Colonic mucosa (tissue), 4 donors: ENCODE results near the gene UBAC2. TPM values are rescaled to one million over a fixed set of nuclear protein-coding genes. Genes with fewer than 3 reads are reported as not detected.
"Not testable (repeated sequence)": the region's sequence is repeated elsewhere in the genome, so short reads cannot be mapped to it uniquely, and the experiment has no call there.

Experiments used
- DNase-seq: peaks from one replicate; pipeline ENCODE4 v3.0.0-alpha.2; 2020
- H3K27ac ChIP-seq: fragments of 200-600 bp; one replicate; pipeline ENCODE4 v1.8.0; 2021
- H3K27me3 ChIP-seq: fragments of 200-600 bp; one replicate; pipeline ENCODE4 v1.8.0; 2021
- H3K36me3 ChIP-seq: fragments of 200-600 bp; one replicate; pipeline ENCODE4 v1.8.0; 2021
- H3K4me1 ChIP-seq: fragments of 200-600 bp; one replicate; pipeline ENCODE4 v1.8.0; 2021; ENCODE audit warnings: mild to moderate bottlenecking
- H3K4me3 ChIP-seq: fragments of 200-600 bp; one replicate; pipeline ENCODE4 v1.8.0; 2021
- H3K9ac ChIP-seq, 2 donors: one replicate each; pipeline ENCODE4 v1.7.0; 2013; ENCODE audit warnings: control low read depth in 2 of 2, low read depth in 2 of 2, low read length in 2 of 2
- H3K9me3 ChIP-seq: fragments of 200-600 bp; one replicate; pipeline ENCODE4 v1.8.0; 2021
- intact Hi-C: fragments of 100-400 bp; cut with DNase I; formaldehyde crosslinking; loops from one replicate; pipeline ENCODE4 v1.14.1; 2022
- total RNA-seq, 2 donors: library from RNA; stranded (reverse); fragmentation: NEBNext Ultra II Directional in 1 of 2; extraction: Animal tissue kit (Norgen Biotek cat#: 25700) in 1 of 2; gene quantifications; one replicate each; pipeline ENCODE4 v1.2.1, GENCODE V29; 2021
- TF ChIP-seq, protein P1 (sequence below): fragments of 200-600 bp; IDR thresholded peaks from one replicate; pipeline ENCODE4 v1.8.0; 2022; ENCODE audit warnings: antibody characterized with exemption, mild to moderate bottlenecking
- donor health status: healthy.
- donor health status: DM: no; HTN: no; CAD: no.
- donor health status: DM: no; HTN: no; CAD: no.

The UBAC2 gene
- total RNA-seq, 2 donors from 2014 or later, result 67.6 to 88.4 TPM

DNA sequence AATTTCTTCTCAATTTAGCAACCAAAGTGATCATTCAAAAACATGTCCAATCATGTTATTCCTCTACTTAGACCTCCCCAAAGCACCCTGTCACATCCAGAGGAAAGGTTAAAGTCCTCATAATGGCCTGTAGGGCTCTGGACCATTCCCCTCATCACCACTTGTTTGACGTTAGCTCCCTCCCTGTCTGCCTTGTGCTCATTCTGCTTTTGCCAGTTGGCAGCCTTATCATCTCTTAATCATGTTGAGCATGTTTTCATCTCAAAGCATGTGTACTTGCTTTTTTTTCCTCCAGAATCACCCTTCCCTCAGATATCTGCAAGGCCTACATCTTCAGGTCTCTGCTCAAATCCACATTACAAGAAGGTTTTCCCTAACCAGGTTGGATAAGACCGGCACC is 25.9 kb downstream of the UBAC2 start:
- Histone ChIP-seq H3K9me3 (no peaks in the 10 kb centered on the region), H3K27me3 (no peaks in the 10 kb centered on the region), H3K36me3 (no peaks in the 10 kb centered on the region), H3K27ac (no peak overlapping the region), H3K4me1 (no peaks in the 10 kb centered on the region), H3K4me3 (no peak overlapping the region), H3K9ac (no peak overlapping the region)
- TF ChIP-seq, protein P1, sequence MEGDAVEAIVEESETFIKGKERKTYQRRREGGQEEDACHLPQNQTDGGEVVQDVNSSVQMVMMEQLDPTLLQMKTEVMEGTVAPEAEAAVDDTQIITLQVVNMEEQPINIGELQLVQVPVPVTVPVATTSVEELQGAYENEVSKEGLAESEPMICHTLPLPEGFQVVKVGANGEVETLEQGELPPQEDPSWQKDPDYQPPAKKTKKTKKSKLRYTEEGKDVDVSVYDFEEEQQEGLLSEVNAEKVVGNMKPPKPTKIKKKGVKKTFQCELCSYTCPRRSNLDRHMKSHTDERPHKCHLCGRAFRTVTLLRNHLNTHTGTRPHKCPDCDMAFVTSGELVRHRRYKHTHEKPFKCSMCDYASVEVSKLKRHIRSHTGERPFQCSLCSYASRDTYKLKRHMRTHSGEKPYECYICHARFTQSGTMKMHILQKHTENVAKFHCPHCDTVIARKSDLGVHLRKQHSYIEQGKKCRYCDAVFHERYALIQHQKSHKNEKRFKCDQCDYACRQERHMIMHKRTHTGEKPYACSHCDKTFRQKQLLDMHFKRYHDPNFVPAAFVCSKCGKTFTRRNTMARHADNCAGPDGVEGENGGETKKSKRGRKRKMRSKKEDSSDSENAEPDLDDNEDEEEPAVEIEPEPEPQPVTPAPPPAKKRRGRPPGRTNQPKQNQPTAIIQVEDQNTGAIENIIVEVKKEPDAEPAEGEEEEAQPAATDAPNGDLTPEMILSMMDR, result no peak
- intact Hi-C loops, result no loop called here
- no peak for DNase-seq

DNA sequence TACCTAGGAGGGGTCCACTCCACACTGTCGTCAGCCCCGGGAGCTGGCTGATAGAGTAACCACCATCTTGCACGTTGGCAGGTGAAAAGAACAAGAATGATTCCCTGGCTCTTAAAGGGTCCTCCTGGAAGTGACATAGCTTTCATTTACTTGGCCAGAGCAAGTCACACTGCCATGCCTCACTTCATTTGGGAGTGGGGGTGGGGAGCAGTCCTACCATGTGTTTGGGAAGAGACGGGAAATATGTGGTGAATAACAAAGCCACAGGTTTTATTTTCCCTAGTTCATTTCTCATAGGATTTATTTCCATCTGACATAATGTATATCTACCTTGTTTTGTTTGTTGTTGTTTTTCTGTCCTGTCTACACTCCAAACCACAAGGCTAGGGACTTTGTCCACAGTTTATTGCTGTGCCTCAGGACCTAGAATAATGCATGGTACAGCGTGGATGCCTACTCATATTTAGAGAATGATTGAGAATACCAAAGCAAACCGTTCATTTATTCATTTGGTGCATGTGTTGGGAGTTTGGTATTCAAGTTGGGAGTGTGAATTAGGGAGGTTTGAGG is 26.8 kb downstream of the UBAC2 start:
- Histone ChIP-seq H3K27me3 (no peaks in the 10 kb centered on the region), H3K4me3 (no peak overlapping the region), H3K4me1 (no peaks in the 10 kb centered on the region), H3K27ac (no peak overlapping the region), H3K36me3 (no peaks in the 10 kb centered on the region), H3K9ac (no peak overlapping the region), H3K9me3 (no peaks in the 10 kb centered on the region)
- TF ChIP-seq, protein P1, result no peak
- intact Hi-C loops, result no loop called here
- DNase-seq, result no peak

DNA sequence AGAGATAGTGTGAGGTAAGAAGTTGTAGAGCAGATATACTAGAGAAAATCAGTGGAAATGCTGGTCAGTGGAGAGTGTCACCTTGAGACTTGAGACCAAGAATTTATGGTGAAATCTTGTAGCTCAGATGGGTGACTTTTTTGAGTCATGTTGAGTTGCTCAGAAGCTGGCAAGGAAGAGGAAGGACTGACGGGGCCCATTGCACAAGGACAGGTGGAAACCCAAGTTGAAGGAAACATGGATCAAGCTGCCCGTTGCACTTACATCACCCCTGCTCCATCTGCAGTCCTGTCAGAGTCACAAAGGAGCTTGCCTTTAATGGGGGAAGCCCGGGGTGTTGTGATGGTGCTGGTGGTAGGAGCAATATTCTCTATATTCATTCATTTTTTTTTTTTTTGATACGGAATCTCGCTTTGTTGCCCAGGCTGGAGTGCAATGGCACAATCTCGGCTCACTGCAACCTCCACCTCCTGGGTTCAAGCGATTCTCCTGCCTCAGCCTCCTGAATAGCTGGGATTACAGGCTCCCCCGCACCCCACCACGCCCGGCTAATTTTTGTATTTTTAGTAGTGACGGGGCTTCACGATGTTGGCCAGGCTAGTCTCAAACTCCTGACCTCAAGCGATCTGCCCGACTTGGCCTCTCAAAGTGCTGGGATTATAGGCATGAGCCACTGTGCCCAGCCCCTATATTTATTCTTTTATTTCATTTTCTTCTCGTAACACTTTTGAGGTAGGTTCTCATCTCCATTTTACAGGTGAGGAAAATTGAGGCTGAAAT is 27.4 kb downstream of the UBAC2 start:
- Histone ChIP-seq H3K4me1 (no peaks in the 10 kb centered on the region), H3K9ac (no peak overlapping the region), H3K36me3 (no peaks in the 10 kb centered on the region), H3K4me3 (no peak overlapping the region), H3K27ac (peak overlapping the region; percentile 24), H3K9me3 (no peaks in the 10 kb centered on the region), H3K27me3 (no peaks in the 10 kb centered on the region)
- intact Hi-C loops, result no loop called here
- TF ChIP-seq, protein P1, result no peak
- DNase-seq, result no peak

DNA sequence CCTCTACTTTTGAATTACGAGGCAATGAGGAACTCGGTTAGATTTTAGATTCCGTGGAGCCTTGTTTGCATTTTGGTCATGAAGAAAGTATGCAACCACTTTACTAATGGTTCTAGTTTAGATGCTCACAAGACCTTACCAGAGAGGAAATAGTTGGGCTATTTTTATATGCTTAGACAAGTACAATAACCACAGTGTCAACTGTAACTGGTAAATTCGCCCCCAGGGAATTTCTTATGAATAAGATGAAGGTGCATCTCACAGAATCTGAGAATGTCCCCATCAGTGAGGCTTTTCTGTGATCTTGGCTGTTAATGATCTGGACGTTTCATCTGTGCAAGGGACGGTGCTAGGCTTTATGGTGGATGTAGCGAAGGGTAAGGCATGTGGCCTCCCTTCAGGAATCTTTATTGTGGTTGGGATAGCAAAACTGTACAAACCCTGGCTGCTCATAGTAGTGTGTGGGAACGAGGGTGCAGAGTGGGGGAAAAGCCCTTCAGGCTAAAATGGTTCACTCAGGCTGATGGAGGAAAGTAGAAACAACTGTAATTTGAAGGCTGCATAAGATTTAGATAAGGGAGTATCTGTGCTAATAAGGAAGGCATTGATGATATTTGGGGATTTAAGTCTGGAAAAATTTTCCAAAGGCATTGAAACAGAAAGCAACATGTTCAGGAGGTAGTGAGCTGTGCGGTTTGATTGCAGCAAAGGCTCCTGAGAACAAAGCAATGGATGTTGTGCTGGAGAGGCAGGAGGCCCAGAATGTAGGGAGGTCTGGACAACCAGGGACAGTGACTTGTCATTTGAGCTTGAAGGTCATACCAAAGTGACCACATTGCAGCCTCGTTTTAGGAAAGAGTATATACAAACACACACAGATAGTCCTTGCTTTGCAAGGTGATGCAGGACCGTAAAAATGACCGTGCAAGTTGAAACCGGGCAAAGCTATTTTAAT is 28.4 kb downstream of the UBAC2 start:
- Histone ChIP-seq H3K27ac (peak overlapping the region; percentile 24), H3K27me3 (no peaks in the 10 kb centered on the region), H3K4me3 (no peak overlapping the region), H3K4me1 (no peaks in the 10 kb centered on the region), H3K9me3 (no peaks in the 10 kb centered on the region), H3K9ac (no peak overlapping the region), H3K36me3 (no peaks in the 10 kb centered on the region)
- intact Hi-C loops, result no loop called here
- TF ChIP-seq, protein P1, result no peak
- DNase-seq, result no peak

DNA sequence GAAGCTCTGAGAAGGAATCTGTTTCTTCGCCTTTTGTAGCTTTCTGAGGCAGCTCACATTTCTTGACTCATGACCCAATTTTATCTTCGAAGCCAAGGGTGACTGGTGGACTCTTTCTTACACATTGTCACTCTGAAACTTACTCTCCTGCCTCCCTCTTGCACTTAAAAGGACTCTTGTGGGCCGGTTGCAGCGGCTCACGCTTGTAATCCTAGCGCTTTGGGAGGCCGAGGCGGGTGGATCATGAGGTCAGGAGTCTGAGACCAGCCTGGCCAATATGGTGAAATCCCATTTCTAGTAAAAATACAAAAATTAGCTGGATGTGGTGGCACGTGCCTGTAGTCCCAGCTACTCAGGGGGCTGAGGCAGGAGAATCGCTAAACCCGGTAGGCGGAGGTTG is 29.9 kb downstream of the UBAC2 start:
- H3K4me3 ChIP-seq, H3K27ac ChIP-seq, H3K27me3 ChIP-seq, H3K9me3 ChIP-seq, H3K9ac ChIP-seq, intact Hi-C loops, H3K36me3 ChIP-seq, DNase-seq, H3K4me1 ChIP-seq: not testable (repeated sequence)
